ENCODE measurements around the gene P4HB.
"Not testable (repeated sequence)": the region's sequence is repeated elsewhere in the genome, so short reads cannot be mapped to it uniquely, and the experiment has no call there.

P4HB gene

DNA sequence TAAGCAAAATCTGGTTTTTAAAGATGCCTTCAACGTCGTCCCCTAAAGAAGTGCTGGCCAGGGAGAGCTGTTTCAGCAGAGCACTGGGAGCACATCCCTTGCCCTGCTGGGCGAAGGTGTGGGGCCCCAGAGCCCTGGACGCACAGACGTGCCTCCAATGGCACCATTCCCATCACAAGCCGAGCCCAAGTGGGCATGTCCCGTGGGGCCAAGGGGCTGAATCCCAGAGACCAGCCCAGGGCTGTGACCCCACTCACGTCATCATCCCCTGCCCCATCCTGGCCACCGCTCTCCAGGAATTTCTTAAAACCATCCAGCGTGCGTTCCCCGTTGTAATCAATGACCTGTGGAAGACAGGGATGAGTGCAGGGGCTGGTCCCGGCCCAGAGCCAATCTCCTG lies 15.4 kb downstream of the P4HB start:
- no peak for DNase-seq

DNA sequence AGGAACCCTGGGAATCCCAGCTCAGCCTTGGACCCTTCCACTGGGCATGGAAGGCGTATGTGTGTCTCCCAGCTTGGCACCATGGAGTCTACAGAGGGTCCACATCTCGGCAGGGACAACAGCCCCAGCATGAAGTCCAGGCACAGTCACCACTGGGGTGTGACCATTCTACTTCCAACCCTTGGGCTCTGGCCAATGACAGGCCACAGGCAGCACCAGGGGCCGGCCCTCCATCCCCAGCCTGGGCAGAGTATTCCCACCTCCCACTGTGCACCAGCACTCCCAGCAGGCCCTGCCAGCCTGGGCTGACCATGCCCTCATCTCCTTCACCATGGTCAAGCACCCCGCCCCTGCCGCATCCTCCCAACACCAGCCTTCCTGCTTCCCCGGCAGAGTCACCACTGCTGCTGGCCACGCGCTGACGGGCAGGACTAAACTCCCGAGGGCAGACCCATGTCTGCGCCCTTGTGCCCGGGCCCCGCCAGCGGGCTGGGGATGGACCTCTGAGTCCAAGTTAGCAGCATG lies 15.9 kb downstream of the P4HB start:
- DNase-seq: no peak

DNA sequence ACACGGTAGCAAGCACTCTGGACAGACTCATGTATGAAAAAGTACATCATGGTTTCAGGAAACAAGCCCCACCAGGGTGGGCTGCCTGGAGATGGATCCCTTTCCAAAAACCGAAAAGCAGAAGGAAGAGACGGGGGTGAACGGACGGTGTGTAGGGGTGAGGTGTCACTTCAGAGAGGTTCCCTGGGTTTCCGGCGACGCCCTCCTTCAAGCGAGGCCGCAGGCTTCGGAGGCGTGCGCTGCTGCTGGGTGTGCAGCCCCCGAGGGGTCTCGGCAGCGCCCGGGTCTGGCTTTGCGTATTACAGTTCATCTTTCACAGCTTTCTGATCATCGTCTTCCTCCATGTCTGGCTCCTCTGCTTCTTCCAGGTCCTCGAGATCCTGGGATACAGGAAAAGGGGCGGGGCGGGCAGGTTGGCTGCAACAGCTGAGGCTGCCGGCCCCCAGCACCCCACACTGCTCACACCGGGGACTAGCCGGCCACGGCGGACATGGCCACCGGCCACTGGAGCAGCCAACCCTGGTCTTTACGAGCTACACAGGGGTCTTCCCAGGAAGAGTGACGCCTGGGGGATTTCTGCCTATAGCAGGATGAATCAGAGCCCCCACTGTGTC lies 16.5 kb downstream of the P4HB start:
- DNase-seq: no peak

DNA sequence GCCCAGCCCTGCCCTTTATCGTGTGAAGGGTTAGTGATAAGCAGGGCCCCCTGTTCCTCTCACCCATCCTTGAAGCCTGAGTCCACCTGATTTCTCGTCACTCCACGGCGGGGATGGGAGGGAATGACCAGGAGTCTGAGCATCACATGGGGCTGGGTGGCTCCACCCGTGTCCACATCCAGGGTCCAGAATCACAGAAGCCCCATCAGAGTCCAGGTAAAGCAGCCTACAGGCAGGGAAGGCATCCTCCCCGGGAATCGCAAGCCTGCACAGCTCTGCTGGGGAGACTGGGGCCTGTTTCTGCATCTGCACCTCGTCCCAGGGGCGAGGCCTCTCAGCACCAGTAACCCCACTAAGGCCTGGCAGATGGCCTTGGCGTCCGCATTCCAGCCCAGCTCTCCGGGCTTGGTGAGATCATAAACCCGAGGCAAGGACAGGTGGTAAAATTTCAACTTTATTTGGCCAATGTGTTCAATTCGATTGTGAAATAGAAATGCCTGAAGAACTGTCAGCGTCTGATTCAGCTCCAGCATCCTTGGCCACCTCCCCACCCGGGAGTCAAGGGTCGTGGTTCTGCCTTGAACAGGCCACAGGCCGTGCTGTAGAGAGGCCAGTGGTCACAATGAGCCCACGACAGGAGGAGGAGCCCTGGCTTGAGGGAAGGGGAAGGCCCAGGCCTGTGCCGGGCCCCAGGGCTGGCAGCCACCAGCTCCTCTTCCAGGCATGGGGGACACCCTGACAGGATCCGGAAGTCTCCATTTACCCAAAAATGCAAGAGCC lies 17.4 kb downstream of the P4HB start:
- DNase-seq: no peak

DNA sequence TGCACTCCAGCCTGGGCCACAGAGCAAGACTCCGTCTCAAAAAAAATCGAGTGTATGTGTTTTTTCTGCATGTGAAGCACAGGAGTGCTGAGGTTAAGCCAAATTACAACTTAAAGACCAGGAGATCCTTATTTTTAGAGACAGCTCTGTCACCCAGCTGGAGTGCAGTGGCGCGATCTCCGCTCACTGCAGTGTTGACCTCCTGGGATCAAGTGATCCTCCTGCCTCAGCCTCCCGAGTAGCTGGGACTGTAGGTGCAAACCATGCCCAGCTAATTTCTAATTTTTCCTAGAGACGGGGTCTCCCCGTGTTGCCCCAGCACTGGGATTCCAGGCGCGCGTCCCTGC lies 18.0 kb downstream of the P4HB start:
- DNase-seq: no peak

DNA sequence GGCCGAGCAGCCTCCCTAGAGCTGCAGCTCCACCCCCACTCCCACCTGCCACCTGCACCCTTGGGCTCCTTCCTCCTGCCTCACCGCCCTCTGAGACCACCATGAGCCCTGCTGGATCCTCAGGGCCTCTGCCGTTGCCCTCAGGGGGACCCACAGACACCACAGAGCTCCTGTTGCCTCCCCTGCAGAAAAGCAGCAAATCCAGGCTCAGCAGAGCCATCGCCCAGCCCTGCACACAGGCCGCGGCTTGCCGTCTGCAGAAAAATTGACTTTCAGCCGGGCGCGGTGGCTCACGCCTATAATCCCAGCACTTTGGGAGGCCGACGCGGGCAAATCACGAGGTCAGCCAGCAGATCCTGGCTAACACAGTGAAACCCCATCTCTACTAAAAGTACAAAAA lies 18.5 kb downstream of the P4HB start:
- no peak for DNase-seq

DNA sequence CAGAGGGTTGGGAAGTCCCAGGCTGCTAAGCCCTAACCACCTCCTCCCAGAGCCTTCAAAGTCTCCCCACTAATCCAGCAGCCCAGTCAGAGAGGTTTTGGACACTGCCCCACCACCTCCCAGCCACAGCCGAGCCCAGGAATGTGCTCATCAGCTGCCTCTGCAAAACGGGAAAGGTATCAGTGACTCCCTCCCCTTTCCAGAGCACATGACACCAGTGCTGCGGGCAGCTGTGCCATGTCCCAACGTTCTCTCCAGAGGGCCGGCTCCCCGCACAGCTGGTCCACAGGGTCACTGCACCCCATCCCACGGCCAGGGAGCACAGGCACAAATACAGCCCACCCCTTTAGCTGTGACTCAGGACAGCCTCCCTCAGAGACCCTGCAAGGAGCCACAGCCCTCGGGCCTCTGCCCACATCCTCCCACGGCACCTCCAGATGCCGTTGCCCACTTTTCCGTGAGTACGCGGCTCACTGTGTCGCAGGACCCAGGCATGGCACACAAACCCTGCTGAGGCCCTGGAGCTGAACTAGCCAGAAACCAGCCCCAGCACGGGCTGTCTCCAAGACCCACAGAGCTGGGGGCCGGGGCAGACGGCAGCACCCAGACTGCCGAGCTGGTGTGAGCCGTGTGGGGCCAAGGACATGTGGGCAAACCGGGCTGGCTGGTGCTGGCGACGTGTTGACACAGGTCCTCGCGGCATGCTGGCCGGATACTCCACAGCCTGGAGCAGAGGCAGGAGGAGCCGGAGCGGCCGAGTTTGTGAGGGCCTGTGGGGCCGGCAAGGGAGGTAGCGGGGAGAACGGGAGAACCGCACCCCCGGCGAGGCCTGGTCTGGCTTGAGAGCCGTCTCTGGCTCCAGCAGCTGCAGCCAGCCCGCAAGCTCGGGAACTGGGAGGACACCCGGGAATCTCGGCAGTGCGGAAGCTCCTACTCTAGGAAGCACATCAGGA lies 19.2 kb downstream of the P4HB start:
- no peak for DNase-seq

DNA sequence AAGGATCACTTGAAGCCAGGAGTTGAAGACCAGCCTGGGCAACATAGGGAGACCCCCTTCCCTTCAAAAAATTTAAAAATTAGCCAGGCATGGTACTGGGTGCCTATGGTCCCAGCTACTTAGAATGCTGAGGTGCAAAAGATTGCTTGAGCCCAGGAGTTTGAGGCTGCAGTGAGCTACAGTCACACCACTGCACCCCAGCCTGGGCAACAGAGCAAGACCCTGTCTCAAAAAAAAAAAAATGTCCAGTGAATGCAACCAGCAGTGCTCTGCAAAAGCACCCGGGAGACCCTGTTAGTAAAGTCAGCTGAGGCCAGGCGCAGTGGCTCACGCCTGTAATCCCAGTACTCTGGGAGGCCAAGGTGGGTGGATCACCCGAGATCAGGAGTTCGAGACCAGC lies 20.3 kb downstream of the P4HB start:
- DNase-seq: not testable (repeated sequence)

DNA sequence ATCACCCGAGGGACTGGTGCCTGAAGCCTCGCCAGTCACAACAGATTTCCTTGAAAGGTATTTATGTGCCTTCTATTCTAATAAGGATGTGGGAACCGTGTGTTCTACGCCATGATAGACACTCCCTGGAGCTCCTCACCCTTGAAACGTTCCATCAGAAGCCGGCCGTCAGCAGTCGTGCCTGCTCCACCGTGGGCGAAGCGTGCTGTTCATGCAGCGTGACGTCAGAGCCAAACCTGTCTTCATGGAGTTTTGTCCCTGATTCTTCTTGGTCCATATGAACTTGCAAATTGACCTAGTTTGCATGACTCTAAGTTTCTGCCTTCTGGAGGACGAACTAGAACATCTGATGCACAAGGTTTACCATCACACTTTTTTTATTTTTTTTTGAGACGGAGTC lies 21.0 kb downstream of the P4HB start:
- no peak for DNase-seq

DNA sequence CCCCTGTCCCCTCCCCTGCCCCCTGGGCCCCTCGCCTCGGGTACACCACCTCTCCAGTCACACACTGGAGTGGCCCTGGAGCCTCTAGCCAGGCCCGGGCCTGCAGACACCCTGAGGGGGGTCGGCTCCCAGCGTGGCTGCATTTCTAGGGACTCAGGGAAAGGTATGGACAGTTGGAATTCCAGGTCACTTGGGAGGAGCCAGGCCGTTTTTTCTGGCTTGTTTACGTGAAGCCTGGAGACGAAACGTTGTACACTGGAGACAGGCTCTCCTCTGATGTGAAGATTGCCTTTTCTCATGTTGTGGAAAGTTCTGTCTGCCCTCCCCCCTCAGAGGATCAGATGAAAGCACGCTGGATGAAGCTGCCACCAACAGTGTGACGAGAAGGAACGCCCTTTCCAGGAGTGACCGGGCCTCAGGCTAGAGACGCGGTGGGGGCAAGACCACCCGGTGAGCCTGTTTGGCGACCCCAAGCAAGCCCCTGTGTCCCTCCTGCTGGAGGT lies 21.5 kb downstream of the P4HB start:
- no peak for DNase-seq

DNA sequence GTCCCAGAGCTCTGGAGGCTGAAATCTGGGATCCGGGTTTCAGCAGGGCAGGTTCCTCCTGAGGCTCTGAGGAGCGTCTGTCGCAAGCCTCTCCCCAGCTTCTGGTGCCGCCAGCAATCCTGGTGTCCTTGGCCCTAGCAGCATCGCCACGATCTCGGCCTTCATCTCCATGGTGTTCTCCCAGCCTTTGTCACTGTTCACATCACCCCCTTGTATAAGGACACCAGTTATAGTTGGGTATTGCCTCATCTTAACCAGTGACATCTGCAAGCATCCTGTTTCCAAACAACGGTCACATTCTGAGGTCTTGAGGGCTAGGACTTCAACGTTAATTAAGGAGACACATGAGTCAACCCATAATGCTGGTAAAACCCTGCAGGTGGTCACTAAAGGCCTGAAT lies 22.7 kb downstream of the P4HB start:
- DNase-seq: no peak

DNA sequence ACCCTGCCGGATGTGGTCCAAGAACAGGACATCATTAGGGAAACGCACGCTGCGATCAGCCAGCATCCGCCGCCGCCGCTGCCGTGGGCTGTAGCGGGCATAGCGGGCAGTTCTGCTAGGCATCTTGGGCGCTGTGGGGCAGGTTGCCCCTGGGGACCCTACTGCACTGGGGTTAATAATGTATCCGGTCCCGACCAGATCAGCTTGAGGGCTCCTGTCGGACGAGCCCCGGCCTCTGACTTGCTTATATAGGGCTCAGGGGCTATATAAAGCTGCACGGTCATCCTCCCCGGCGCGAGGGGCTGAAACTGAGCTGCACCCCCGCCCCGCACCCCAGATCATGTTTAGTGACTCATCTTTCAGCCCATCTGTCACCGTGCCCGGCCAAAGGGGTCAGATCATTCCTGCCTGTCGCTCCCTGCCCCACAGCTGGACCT lies 25.5 kb downstream of the P4HB start, which contains the start of gene PPP1R27:
PPP1R27 (minus strand) TSS at position 220 of the 437 bp plus-strand sequence; CDS start at position 123, 97 bp downstream.
- no peak for DNase-seq

DNA sequence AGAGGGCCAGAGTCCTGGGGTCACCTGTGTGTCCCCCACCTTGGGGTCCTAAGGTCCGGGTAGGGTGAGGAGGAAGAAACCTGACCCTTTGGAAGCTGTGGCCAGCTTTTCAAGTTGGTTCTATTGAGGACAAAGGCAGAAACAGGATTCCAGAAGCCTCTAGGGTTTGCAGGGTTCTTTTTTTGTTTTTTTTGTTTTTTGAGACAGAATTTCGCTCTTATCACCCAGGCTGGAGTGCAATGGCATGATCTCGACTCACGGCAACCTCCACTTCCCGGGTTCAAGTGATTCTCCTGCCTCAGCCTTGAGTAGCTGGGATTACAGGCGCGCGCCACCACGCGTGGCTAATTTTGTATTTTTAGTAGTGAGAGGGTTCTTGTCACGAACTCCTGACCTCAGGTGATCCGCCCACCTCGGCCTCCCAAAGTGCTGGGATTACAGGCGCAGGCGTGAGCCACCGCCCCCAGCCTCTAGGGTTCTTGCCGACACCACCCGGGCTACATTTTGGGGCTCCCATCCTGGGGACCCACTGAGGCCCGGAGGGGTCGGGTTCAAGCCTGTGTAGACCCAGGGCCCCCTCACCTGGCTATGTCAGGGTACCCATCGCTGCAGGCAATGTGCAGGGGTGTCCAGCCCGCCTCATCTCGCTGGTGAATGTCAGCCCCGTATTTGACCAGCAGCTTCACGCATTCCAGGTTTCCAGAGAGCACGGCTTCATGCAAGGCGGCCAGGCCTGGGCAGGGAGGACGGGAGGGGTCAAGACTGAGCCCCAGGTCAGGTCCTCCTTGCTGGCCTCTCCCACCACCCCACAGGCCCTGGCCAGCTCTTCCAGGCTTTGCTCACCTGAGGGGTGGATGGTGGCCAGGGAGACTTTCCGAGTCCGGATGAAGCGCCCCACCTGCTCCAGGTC lies 26.2 kb downstream of the P4HB start:
- no peak for DNase-seq

DNA sequence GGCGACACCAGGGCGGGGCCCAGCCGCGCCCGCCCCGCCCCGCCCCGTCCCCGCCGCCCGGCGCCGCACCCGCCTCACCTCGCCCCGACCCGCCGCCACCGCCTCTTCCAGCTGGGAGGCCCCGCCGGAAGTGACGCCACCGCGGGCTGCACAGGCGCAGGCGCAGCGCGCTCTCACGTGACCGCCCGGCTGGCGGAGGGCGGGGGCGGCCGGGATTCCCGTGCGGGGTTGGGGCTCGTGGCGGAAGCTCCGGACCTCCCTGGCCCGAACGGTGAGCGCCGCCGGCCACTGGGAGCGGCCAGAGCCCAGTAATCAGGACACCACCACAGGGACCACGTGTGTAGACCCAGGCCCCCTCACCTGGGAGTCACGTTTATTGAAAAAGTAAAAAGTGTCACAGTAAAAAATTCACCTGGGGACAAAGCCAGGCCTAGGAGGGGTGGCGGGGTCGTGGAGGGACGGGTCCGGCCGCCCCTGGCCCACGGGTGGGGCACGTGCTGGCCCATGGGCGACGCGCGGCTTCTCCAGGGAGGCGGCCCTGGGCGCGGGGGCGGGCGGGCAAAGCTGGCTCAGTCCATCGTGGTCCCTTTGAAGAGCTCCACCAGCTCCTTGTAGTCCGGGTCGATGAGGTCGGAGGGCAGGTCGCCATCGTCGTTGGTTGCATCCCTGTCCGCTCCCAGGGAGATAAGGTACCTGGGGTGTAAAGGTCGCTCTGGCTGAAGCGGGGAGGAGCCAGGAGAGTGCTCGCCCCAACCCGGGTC lies 27.0 kb downstream of the P4HB start, which contains the start of gene MCRIP1:
MCRIP1 (minus strand) TSS at position 132 of the 761 bp plus-strand sequence. CDS start 8,785 bp downstream, outside the sequence.
- peak; percentile 81 for DNase-seq

DNA sequence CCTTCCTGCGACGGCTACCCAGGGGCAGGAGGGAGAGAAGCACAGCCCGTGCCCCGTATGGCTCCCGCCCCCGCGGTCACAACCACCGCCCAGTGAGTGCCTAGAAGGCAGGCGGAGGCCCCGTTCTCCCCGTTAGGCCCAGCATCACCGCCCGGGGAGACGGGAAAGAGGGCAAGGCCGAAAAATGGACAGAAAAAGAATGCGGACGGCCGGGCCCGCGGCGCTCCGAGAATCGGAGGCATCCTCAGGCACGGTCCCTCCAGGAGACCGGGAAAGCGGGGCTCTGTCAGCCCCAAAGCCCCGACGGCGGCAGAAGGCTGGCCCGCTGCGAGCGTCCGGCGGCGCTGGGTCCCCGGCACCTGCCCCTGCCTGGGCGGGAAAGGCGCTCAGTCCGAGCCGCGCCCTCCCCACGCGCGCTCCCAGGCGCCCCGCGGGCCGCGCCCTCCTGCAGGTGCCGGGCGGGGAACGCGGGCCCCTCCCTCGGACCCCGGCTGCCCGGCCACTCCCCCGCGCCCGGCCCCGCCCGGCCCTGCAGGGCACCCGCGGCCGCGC lies 27.7 kb downstream of the P4HB start:
- no peak for DNase-seq

DNA sequence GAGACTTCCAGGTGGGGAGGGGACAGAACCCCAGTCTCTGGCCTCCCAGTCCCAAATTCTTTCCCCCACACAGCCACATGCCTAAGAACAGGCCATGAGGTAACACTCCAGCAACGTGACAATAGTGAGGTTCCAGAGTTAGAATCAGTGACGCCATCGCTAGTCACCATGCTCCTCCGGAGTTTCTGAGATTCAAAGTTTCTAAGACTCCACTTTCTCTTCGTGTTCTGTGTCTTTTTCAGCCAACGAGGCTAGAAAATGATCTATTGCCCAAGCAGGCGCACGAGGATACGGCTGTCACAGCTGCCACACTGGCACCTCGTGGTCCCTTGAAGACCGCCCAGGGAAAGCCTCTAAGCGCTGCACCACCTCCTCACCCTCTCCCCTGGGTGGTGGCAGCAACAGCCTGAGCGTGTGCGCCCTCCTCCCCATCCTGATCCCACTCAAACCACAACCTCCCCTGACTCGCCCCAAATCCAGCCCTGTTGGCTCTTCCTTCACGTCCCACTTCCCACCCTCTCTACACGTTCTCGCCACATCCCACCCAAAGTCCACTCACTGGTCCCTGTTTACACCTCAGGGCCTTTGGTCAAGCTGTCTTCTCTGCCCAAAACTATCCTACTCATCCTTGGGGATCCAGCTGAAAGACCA lies 28.3 kb downstream of the P4HB start:
- no peak for DNase-seq

DNA sequence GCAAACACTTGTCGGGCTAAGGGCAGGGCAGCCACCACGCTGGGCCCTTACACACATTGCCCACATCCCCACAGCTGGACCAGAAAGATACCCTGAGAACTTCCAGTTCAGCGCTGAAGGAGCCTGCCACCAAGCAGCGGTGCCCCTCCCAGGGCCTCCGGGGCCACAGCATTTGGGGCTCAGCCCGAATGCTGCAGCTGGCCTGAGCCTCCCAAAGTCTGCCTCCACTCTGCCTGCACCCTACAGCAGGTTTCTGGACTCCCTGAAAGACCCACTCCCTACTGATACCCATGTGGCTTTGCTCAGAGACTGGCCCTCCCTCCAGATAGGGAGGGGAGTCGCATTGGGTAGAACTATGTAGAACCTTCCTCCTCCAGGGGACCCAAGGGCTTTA lies 28.8 kb downstream of the P4HB start:
- no peak for DNase-seq

DNA sequence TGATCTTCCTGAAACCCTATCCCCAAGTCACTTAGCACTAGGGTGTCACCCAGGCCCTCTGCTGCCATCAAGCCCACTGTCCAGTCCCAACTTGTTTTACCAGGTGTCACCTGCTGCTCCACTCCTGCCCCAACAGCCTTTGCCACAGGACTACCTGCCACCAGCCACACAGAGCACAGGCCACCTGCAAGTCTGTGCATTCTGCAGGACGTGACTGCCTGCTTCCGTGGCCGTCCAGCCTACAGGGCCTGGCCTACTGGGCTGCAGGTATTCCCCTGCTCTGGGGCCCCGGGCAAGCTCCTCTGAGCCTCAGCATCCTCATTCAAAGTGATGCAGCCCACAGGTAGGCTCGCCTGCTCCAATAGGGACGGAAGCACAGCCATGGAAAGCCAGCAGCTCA lies 30.5 kb downstream of the P4HB start:
- no peak for DNase-seq

DNA sequence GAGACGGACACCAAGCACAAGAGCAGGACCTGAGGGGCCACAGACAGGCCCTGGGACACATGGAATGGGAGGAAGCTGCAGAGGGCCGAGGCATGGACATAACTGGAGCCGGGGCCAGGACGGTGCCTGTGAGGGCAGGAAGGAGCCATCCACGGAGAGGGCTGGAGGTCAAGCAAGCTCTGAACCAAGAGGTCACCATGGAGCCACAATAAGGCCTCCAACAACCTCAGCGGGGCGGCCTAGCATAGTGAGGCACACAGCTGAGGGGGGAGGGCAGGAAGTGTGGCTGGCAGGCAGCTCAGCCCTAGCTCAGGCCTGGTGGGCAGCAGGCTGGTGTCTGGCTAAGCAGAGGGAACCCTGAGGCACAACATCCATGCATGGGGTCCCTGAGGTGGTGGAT lies 31.7 kb downstream of the P4HB start:
- no peak for DNase-seq

DNA sequence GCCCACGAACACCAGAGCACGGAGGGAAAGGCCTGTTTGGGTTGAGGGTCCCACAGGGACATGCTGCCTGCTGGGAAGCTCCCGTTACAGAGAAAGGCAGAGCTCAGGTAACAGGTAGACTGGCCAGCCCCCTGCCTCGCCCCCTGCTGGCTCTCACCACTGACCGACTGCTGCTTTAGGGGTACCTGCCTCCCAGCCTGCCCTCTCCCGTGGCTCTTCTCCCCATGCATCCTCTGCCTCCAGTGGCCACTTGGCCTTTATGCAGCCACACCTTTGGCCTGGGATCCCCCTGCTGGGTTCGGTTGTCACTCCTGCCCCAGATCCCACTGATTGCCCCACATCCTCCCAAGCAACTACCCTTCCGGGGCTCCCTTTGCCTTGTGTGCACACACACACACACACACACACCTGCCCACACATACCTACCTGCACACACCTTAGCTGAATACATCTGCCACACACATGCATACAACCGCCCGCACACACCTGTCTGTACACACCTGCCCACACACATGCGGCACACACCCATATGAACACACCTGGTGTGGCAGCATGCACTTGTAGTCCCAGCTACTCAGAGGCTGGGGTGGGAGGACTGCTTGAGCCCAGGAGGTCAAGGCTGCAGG lies 34.4 kb downstream of the P4HB start:
- no peak for DNase-seq
